H9 (cell line): Measurements from ENCODE around the gene TRHDE. TPM values are rescaled to one million over a fixed set of nuclear protein-coding genes. Genes with fewer than 3 reads are reported as not detected.

Experiments used
- DNase-seq: peaks from one replicate; pipeline ENCODE4 v3.0.0-alpha.2; 2017
- H2AFZ ChIP-seq: one replicate; pipeline ENCODE4 v1.6.1; 2013; ENCODE audit warnings: mild to moderate bottlenecking, low read length, control low read depth, moderate library complexity
- H2AK5ac ChIP-seq: 2 replicates; pipeline ENCODE4 v1.6.1; 2013; ENCODE audit warnings: low read length, control low read depth, mixed read lengths; ENCODE audit not compliant: insufficient read length
- H2BK120ac ChIP-seq: one replicate; pipeline ENCODE4 v1.6.1; 2013; ENCODE audit warnings: low read depth, mild to moderate bottlenecking, low read length, control low read depth, inconsistent platforms; ENCODE audit not compliant: poor library complexity, severe bottlenecking
- H2BK12ac ChIP-seq: 2 replicates; pipeline ENCODE4 v1.6.1; 2013; ENCODE audit warnings: low read length, control low read depth, mixed read lengths, low read depth; ENCODE audit not compliant: insufficient read length
- H2BK15ac ChIP-seq: 2 replicates; pipeline ENCODE4 v1.6.1; 2013; ENCODE audit warnings: low read depth, low read length, control low read depth
- H2BK20ac ChIP-seq: one replicate; pipeline ENCODE4 v1.6.1; 2013; ENCODE audit warnings: low read depth, mild to moderate bottlenecking, low read length, control low read depth, inconsistent platforms; ENCODE audit not compliant: poor library complexity, severe bottlenecking
- H2BK5ac ChIP-seq: 2 replicates; pipeline ENCODE4 v1.6.1; 2013; ENCODE audit warnings: low read length, control low read depth, mixed read lengths; ENCODE audit not compliant: insufficient read length
- H3K14ac ChIP-seq: 2 replicates; pipeline ENCODE4 v1.6.1; 2013; ENCODE audit warnings: low read length, control low read depth; ENCODE audit not compliant: insufficient read depth
- H3K18ac ChIP-seq: 2 replicates; pipeline ENCODE4 v1.6.1; 2013; ENCODE audit warnings: low read depth, mild to moderate bottlenecking, mixed read lengths, low read length, control low read depth; ENCODE audit not compliant: insufficient read length
- H3K23ac ChIP-seq: 2 replicates; pipeline ENCODE4 v1.6.1; 2013; ENCODE audit warnings: low read length, control low read depth, mixed read lengths, low read depth; ENCODE audit not compliant: insufficient read length
- H3K23me2 ChIP-seq: 2 replicates; pipeline ENCODE4 v1.6.1; 2013; ENCODE audit warnings: low read depth, mild to moderate bottlenecking, mixed read lengths, low read length, control low read depth; ENCODE audit not compliant: insufficient read length, poor library complexity, severe bottlenecking
- H3K27ac ChIP-seq: 2 replicates; pipeline ENCODE4 v1.5.1; 2013; ENCODE audit warnings: low read length, control low read depth, mixed read lengths, low read depth; ENCODE audit not compliant: insufficient read length
- H3K27me3 ChIP-seq: 2 replicates; pipeline ENCODE4 v1.6.1; 2013; ENCODE audit warnings: low read length, control low read depth, inconsistent platforms; ENCODE audit not compliant: insufficient read depth
- H3K4ac ChIP-seq: 2 replicates; pipeline ENCODE4 v1.6.1; 2013; ENCODE audit warnings: low read depth, mild to moderate bottlenecking, control low read depth, inconsistent platforms, low read length, moderate library complexity
- H3K4me1 ChIP-seq: 2 replicates; pipeline ENCODE4 v1.6.1; 2013; ENCODE audit warnings: low read length, control low read depth, inconsistent platforms; ENCODE audit not compliant: insufficient read depth
- H3K4me2 ChIP-seq: 2 replicates; pipeline ENCODE4 v1.6.1; 2013; ENCODE audit warnings: low read length, control low read depth, mixed read lengths; ENCODE audit not compliant: insufficient read length, insufficient read depth
- H3K56ac ChIP-seq: 2 replicates; pipeline ENCODE4 v1.6.1; 2013; ENCODE audit warnings: low read depth, mild to moderate bottlenecking, mixed read lengths, low read length, control low read depth; ENCODE audit not compliant: insufficient read length
- H3K79me1 ChIP-seq: 2 replicates; pipeline ENCODE4 v1.6.1; 2013; ENCODE audit warnings: low read depth, mild to moderate bottlenecking, moderate library complexity, low read length, control low read depth, inconsistent platforms; ENCODE audit not compliant: insufficient read depth, poor library complexity, severe bottlenecking
- H3K79me2 ChIP-seq: 2 replicates; pipeline ENCODE4 v1.6.1; 2013; ENCODE audit warnings: low read length, control low read depth, inconsistent platforms; ENCODE audit not compliant: insufficient read depth
- H3K9ac ChIP-seq: 2 replicates; pipeline ENCODE4 v1.6.1; 2013; ENCODE audit warnings: low read length, control low read depth, mixed read lengths; ENCODE audit not compliant: insufficient read length; ENCODE audit errors: extremely low read depth
- H3K9me3 ChIP-seq: one replicate; pipeline ENCODE4 v1.6.1; 2013; ENCODE audit warnings: low read depth, low read length, inconsistent platforms; ENCODE audit not compliant: control insufficient read depth
- H3T11ph ChIP-seq: one replicate; pipeline ENCODE4 v1.6.1; 2013; ENCODE audit warnings: mild to moderate bottlenecking, low read length, control low read depth, inconsistent platforms
- H4K20me1 ChIP-seq: one replicate; pipeline ENCODE4 v1.6.1; 2013; ENCODE audit not compliant: control insufficient read depth, insufficient read length, insufficient read depth
- H4K5ac ChIP-seq: 2 replicates; pipeline ENCODE4 v1.6.1; 2013; ENCODE audit warnings: low read depth, mild to moderate bottlenecking, mixed read lengths, low read length, control low read depth; ENCODE audit not compliant: insufficient read length
- H4K8ac ChIP-seq: replicated peaks from 2 replicates; pipeline ENCODE4 v1.6.1; 2013; ENCODE audit warnings: low read length, control low read depth, mixed read lengths, low read depth; ENCODE audit not compliant: insufficient read length
- H4K91ac ChIP-seq: 2 replicates; pipeline ENCODE4 v1.6.1; 2013; ENCODE audit warnings: low read depth, mild to moderate bottlenecking, moderate library complexity, mixed read lengths, low read length, control low read depth; ENCODE audit not compliant: insufficient read length
- H3K27ac Mint-ChIP-seq, 3 experiments: 2 replicates in 2 of 3; 3 replicates in 1 of 3; pipeline ENCODE4 v1.8.0; 2020 to 2021; ENCODE audit warnings: mixed read lengths in 3 of 3, mild to moderate bottlenecking in 1 of 3, moderate library complexity in 1 of 3
- H3K27me3 Mint-ChIP-seq: 2 replicates; pipeline ENCODE4 v1.8.0; 2021; ENCODE audit warnings: low read depth, mild to moderate bottlenecking, moderate library complexity, mixed read lengths
- H3K36me3 Mint-ChIP-seq, 3 experiments: 2 replicates in 2 of 3; 3 replicates in 1 of 3; pipeline ENCODE4 v1.8.0; 2020 to 2021; ENCODE audit warnings: low read depth in 3 of 3, mixed read lengths in 3 of 3; ENCODE audit not compliant: insufficient read depth in 1 of 3
- H3K4me1 Mint-ChIP-seq, 2 experiments: 2 replicates each; pipeline ENCODE4 v1.8.0; 2020; ENCODE audit warnings: mixed read lengths in 2 of 2
- H3K4me3 Mint-ChIP-seq, 2 experiments: 2 replicates in 1 of 2; 3 replicates in 1 of 2; pipeline ENCODE4 v1.8.0; 2020 to 2021; ENCODE audit warnings: mild to moderate bottlenecking in 2 of 2, mixed read lengths in 2 of 2, moderate library complexity in 1 of 2
- H3K9me3 Mint-ChIP-seq, 2 experiments: 2 replicates in 1 of 2; 3 replicates in 1 of 2; pipeline ENCODE4 v1.8.0; 2020; ENCODE audit warnings: mild to moderate bottlenecking in 2 of 2, mixed read lengths in 2 of 2, moderate library complexity in 1 of 2
- WGBS: extraction: QIAGEN DNeasy Blood & Tissue Kit; methylation state at CpG from one replicate; pipeline ENCODE4 v1.1.7; 2013; ENCODE audit warnings: missing lambda C conversion rate, low lambda C conversion rate, mixed read lengths; ENCODE audit not compliant: insufficient read length; ENCODE audit errors: extremely low coverage; 5-methylcytosine and 5-hydroxymethylcytosine counted together
- total RNA-seq: library from RNA; stranded (reverse); gene quantifications from 2 replicates; pipeline ENCODE4 v1.2.1, GENCODE V29; 2021
- TF ChIP-seq, protein P1 (sequence below): fragments of 200-600 bp; sonication (generic); conservative IDR thresholded peaks from 3 replicates; pipeline ENCODE4 v1.8.0; 2021; ENCODE audit warnings: antibody characterized with exemption, mild to moderate bottlenecking

TRHDE gene
- total RNA-seq, 1 experiment from 2014 or later = 1.0 TPM

DNA sequence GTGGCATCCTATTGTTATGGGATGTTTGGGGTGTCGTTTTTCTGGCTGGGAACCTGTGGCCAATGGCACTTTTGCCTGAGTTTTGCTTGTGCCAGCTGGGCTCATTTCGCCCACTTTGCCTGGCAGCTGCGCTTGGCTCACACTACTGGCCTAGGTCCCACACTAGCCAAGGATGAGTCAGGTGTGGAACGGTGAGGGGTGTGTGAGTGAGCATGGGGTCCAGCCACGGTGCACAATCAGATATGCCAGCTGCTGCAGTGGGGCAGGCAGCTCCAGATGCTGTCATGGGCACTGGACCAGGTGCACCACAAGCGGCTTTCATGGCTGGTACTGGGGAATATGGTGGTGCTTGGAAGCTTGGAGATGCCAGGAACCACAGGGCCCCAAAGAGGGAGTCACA, 21.5 kb downstream of the TRHDE start:
- Histone ChIP-seq H3K79me2 (no peaks in the 10 kb centered on the region), H3K56ac (no peak overlapping the region), H2AFZ (no peak overlapping the region), H3K79me1 (no peaks in the 10 kb centered on the region), H2BK20ac (no peak overlapping the region), H3K4me1 (no peaks in the 10 kb centered on the region; the same call in 1 of the 2 replicates), H3K18ac (no peak overlapping the region), H2BK5ac (no peak overlapping the region), H4K20me1 (no peaks in the 10 kb centered on the region), H3K9me3 (no peaks in the 10 kb centered on the region), H3K9ac (no peak overlapping the region), H2BK12ac (no peak overlapping the region), H3K23me2 (no peaks in the 10 kb centered on the region), H3K23ac (no peak overlapping the region), H2AK5ac (no peak overlapping the region), H4K8ac (no peak overlapping the region), H3K4me2 (no peak overlapping the region), H3K14ac (no peak overlapping the region; the same call in 1 of the 2 replicates), H2BK15ac (no peak overlapping the region), H3K27ac (no peak overlapping the region), H4K91ac (no peak overlapping the region), H2BK120ac (no peak overlapping the region), H3K27me3 (no peaks in the 10 kb centered on the region), H3T11ph (no peak overlapping the region), H4K5ac (no peak overlapping the region), H3K4ac (no peak overlapping the region)
- Mint-ChIP-seq H3K9me3 (no peaks in the 10 kb centered on the region; a peak in 1 of 5 replicates), H3K4me1 (peaks cover 3% of the 10 kb centered on the region in 2 experiments; a peak in 2 of 4 replicates), H3K27ac (no peak overlapping the region), H3K27me3 (no peaks in the 10 kb centered on the region), H3K36me3 (no peaks in the 10 kb centered on the region), H3K4me3 (no peak overlapping the region)
- TF ChIP-seq, protein P1, sequence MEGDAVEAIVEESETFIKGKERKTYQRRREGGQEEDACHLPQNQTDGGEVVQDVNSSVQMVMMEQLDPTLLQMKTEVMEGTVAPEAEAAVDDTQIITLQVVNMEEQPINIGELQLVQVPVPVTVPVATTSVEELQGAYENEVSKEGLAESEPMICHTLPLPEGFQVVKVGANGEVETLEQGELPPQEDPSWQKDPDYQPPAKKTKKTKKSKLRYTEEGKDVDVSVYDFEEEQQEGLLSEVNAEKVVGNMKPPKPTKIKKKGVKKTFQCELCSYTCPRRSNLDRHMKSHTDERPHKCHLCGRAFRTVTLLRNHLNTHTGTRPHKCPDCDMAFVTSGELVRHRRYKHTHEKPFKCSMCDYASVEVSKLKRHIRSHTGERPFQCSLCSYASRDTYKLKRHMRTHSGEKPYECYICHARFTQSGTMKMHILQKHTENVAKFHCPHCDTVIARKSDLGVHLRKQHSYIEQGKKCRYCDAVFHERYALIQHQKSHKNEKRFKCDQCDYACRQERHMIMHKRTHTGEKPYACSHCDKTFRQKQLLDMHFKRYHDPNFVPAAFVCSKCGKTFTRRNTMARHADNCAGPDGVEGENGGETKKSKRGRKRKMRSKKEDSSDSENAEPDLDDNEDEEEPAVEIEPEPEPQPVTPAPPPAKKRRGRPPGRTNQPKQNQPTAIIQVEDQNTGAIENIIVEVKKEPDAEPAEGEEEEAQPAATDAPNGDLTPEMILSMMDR = no peak
- WGBS = no CpG with 5 or more reads among the region's 6 CpGs
- no peak for DNase-seq
